Panc1 (cell line): ENCODE results near the gene FBXO31.

Source experiments
- CTCF ChIP-seq: fragments of 450-650 bp; IDR thresholded peaks from 2 replicates; pipeline ENCODE4 v1.5.1; 2017; ENCODE audit warnings: mild to moderate bottlenecking
- POLR2AphosphoS5 ChIP-seq: IDR thresholded peaks from 2 replicates; pipeline ENCODE4 v1.6.1; 2012; ENCODE audit warnings: mild to moderate bottlenecking, low read depth, low read length, moderate library complexity
- REST ChIP-seq, 2 experiments: IDR thresholded peaks; 2 replicates each; pipeline ENCODE4 v1.6.1; 2011 to 2012; ENCODE audit warnings: low read depth in 2 of 2, control low read depth in 1 of 2, low read length in 1 of 2, mild to moderate bottlenecking in 1 of 2, moderate library complexity in 1 of 2; ENCODE audit not compliant: insufficient read depth in 1 of 2
- SIN3A ChIP-seq: IDR thresholded peaks from 2 replicates; pipeline ENCODE4 v1.6.1; 2012; ENCODE audit warnings: low read depth, mild to moderate bottlenecking, low read length, moderate library complexity, borderline replicate concordance; ENCODE audit not compliant: insufficient read depth

- no peak for TF ChIP-seq POLR2AphosphoS5
- no peak for TF ChIP-seq CTCF
- no peak for TF ChIP-seq REST (IDR thresholded peaks at IDR 0.05; ENCODE audit: insufficient read depth in 1 of 2, low read depth in 2 of 2, low read length in 1 of 2)
- TF ChIP-seq SIN3A, result no peak
Observed at GRCh38 chr16:87284183-87284582, 99.4 kb downstream of the FBXO31 start.
